HG02623 (cell line): ENCODE measurements around the gene TAAR8.
"Not testable (repeated sequence)": the region's sequence is repeated elsewhere in the genome, so short reads cannot be mapped to it uniquely, and the experiment has no call there.

Experiments
- ATAC-seq: cut with Tn5 transposase; IDR thresholded peaks from one replicate; pipeline ENCODE4 v1.9.1; 2021; ENCODE audit warnings: moderate library complexity; ENCODE audit not compliant: unreplicated experiment

TAAR8 gene

GRCh38 chr6:132537977-132538376 is 14.5 kb upstream of the TAAR8 start, which contains the start of gene TAAR9:
Gene TAAR9, plus strand, starts transcription at chr6:132538277. Its CDS starts 13 bp downstream, at chr6:132538290.
- no peak for ATAC-seq

- no peak for ATAC-seq
Measured at GRCh38 chr6:132544826-132545225, 7.6 kb upstream of the TAAR8 start.

GRCh38 chr6:132548746-132549463 is 3.6 kb upstream of the TAAR8 start:
- no peak for ATAC-seq

GRCh38 chr6:132551214-132551613 is 1.3 kb upstream of the TAAR8 start:
- no peak for ATAC-seq

GRCh38 chr6:132560087-132560486 is 7.6 kb downstream of the TAAR8 start:
- ATAC-seq, result not testable (repeated sequence)

- no peak for ATAC-seq
Measured at GRCh38 chr6:132566404-132566803, 13.9 kb downstream of the TAAR8 start.

- no peak for ATAC-seq
Measured at GRCh38 chr6:132567566-132567965, 15.1 kb downstream of the TAAR8 start.

- no peak for ATAC-seq
Measured at GRCh38 chr6:132568611-132569010, 16.1 kb downstream of the TAAR8 start.

- no peak for ATAC-seq
Measured at GRCh38 chr6:132569170-132569569, 16.7 kb downstream of the TAAR8 start.

GRCh38 chr6:132570221-132570777 is 17.8 kb downstream of the TAAR8 start, which contains the start of gene TAAR6:
Gene TAAR6, plus strand, starts transcription at chr6:132570322. Its CDS starts 0 bp downstream, at chr6:132570322.
- ATAC-seq, result no peak

- no peak for ATAC-seq
Measured at GRCh38 chr6:132571774-132572173, 19.3 kb downstream of the TAAR8 start.

- no peak for ATAC-seq
Measured at GRCh38 chr6:132584698-132585097, 32.2 kb downstream of the TAAR8 start.

- no peak for ATAC-seq
Measured at GRCh38 chr6:132587424-132587823, 35.0 kb downstream of the TAAR8 start.

- ATAC-seq, result no peak
Measured at GRCh38 chr6:132589454-132589853, 37.0 kb downstream of the TAAR8 start, which contains the start of gene TAAR5. Gene TAAR5, minus strand, starts transcription at chr6:132589741. Its CDS starts 55 bp downstream, at chr6:132589686.

GRCh38 chr6:132590362-132590761 is 37.9 kb downstream of the TAAR8 start:
- ATAC-seq, result no peak

GRCh38 chr6:132592855-132593254 is 40.4 kb downstream of the TAAR8 start:
- no peak for ATAC-seq

GRCh38 chr6:132596201-132596600 is 43.7 kb downstream of the TAAR8 start:
- ATAC-seq, result no peak

- peak; percentile 91 for ATAC-seq
Measured at GRCh38 chr6:132598473-132598872, 46.0 kb downstream of the TAAR8 start.

- ATAC-seq, result not testable (repeated sequence)
Measured at GRCh38 chr6:132600900-132601299, 48.4 kb downstream of the TAAR8 start.
